C4-2B (cell line): Measurements from ENCODE around the gene HOXB7.

ENCODE experiments used
- ZFX ChIP-seq: fragments of 450-650 bp; IDR thresholded peaks from 2 replicates; pipeline ENCODE4 v1.6.1; 2017
- TF ChIP-seq, protein P1 (sequence below): fragments of 450-650 bp; conservative IDR thresholded peaks from 2 replicates; pipeline ENCODE4 v1.5.1; 2017; ENCODE audit warnings: mild to moderate bottlenecking

DNA sequence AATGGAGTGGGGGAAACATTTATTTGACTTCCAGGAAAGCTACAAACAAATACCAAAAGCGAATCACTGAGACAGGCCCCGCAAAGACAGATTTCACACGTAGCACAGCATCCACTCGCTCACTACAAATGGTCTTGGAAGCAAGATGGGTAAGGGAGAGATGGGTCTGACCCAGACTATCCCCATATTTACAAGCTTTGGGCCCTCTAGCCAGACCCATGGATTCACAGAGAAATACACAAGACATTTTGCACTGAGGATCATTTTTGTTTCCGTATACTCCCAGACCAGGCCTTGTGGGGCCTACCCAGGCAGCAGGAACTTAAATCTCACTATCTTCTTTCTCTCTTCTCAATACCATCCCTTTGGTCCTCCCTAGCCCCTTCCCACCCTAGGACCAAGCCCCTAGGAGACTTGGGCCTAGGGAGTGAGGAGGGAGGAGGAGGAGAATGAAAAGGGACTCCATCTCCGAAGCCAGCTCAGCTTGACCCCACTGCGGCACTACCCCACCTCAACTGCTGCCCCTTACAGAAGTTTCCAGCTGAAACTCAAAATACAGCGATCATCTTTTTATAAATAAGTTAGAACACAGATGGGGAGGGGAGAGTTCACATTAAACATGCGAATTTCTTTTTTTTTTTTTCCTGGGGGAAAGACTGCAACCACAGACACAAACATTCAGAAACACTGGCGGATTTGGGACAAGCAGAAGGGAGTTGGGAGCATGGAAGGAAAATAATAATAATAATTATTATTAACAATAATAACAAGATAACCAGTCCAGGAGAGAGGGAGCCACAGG, 19.4 kb downstream of the HOXB7 start:
- TF ChIP-seq, protein P1, sequence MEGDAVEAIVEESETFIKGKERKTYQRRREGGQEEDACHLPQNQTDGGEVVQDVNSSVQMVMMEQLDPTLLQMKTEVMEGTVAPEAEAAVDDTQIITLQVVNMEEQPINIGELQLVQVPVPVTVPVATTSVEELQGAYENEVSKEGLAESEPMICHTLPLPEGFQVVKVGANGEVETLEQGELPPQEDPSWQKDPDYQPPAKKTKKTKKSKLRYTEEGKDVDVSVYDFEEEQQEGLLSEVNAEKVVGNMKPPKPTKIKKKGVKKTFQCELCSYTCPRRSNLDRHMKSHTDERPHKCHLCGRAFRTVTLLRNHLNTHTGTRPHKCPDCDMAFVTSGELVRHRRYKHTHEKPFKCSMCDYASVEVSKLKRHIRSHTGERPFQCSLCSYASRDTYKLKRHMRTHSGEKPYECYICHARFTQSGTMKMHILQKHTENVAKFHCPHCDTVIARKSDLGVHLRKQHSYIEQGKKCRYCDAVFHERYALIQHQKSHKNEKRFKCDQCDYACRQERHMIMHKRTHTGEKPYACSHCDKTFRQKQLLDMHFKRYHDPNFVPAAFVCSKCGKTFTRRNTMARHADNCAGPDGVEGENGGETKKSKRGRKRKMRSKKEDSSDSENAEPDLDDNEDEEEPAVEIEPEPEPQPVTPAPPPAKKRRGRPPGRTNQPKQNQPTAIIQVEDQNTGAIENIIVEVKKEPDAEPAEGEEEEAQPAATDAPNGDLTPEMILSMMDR: no peak
- no peak for TF ChIP-seq ZFX
